Measurements from ENCODE around the gene PHKG1. TPM values are rescaled to one million over a fixed set of nuclear protein-coding genes. Genes with fewer than 3 reads are reported as not detected.
"Not testable (repeated sequence)": the region's sequence is repeated elsewhere in the genome, so short reads cannot be mapped to it uniquely, and the experiment has no call there.

Gene PHKG1
- total RNA-seq, 1 experiment from 2014 or later = 1.1 TPM

GRCh38 chr7:56115852-56116538 lies 23.2 kb upstream of the PHKG1 start, which contains the start of gene NUPR2:
NUPR2 (minus strand) TSS chr7:56116417; CDS start chr7:56116314, 103 bp downstream.
- peaks cover 7% of the 10 kb centered on the region for H3K4me1 Mint-ChIP-seq (ENCODE audit: low read depth, unreplicated experiment)
- ChIA-PET CTCF (no interaction called here), POLR2A (no interaction called here)
- TF ChIP-seq CTCF (IDR thresholded peaks at IDR 0.05; ENCODE audit: insufficient read depth in 1 of 2, low read depth in 1 of 2, low read length in 1 of 2, severe bottlenecking in 1 of 2, unreplicated experiment in 1 of 2) = no peak
- Histone ChIP-seq H3K27me3 (replicated peaks; ENCODE audit: control insufficient read depth, insufficient read depth, low read length) (no peaks in the 10 kb centered on the region), H3K4me1 (peaks cover 18% of the 10 kb centered on the region), H3K4me3 (ENCODE audit: low read depth, low read length) (no peak within 1 kb of the TSS), H3K36me3 (ENCODE audit: control insufficient read depth, insufficient read depth, low read length) (no peaks in the 10 kb centered on the region), H3K9me3 (no peaks in the 10 kb centered on the region)
- H3K27me3 Mint-ChIP-seq (ENCODE audit: insufficient read depth, unreplicated experiment) = no peaks in the 10 kb centered on the region
- intact Hi-C loops (cut with micrococcal nuclease; ENCODE audit: unreplicated experiment) = no loop called here
- no TSS peak for BruUV-seq (replicated peaks)
- H3K27ac Mint-ChIP-seq (ENCODE audit: unreplicated experiment) = no peak within 1 kb of the TSS
- H3K36me3 Mint-ChIP-seq (ENCODE audit: insufficient read depth, unreplicated experiment) = no peaks in the 10 kb centered on the region
- H3K9me3 Mint-ChIP-seq (ENCODE audit: unreplicated experiment) = no peaks in the 10 kb centered on the region
- H3K4me3 Mint-ChIP-seq (ENCODE audit: unreplicated experiment) = no peak within 1 kb of the TSS
- DNase-seq = no peak

GRCh38 chr7:56112244-56112643 lies 19.5 kb upstream of the PHKG1 start:
- H3K4me3 ChIP-seq (ENCODE audit: low read depth, low read length); DNase-seq; H3K36me3 ChIP-seq (ENCODE audit: control insufficient read depth, insufficient read depth, low read length); intact Hi-C loops (cut with micrococcal nuclease; ENCODE audit: unreplicated experiment); H3K4me1 Mint-ChIP-seq (ENCODE audit: low read depth, unreplicated experiment); H3K27me3 Mint-ChIP-seq (ENCODE audit: insufficient read depth, unreplicated experiment); POLR2A ChIA-PET; H3K36me3 Mint-ChIP-seq (ENCODE audit: insufficient read depth, unreplicated experiment); H3K9me3 ChIP-seq; H3K4me3 Mint-ChIP-seq (ENCODE audit: unreplicated experiment); H3K9me3 Mint-ChIP-seq (ENCODE audit: unreplicated experiment); BruUV-seq (replicated peaks); CTCF ChIA-PET; H3K27me3 ChIP-seq (replicated peaks; ENCODE audit: control insufficient read depth, insufficient read depth, low read length); H3K27ac Mint-ChIP-seq (ENCODE audit: unreplicated experiment): not testable (repeated sequence)
- peaks cover 18% of the 10 kb centered on the region for H3K4me1 ChIP-seq

- no TSS peak for BruUV-seq (replicated peaks)
- intact Hi-C loops (cut with micrococcal nuclease; ENCODE audit: unreplicated experiment) = no loop called here
- POLR2A ChIA-PET = no interaction called here
- no peaks in the 10 kb centered on the region for H3K9me3 Mint-ChIP-seq (ENCODE audit: unreplicated experiment)
- Histone ChIP-seq H3K27me3 (replicated peaks; ENCODE audit: control insufficient read depth, insufficient read depth, low read length) (no peaks in the 10 kb centered on the region), H3K36me3 (ENCODE audit: control insufficient read depth, insufficient read depth, low read length) (no peaks in the 10 kb centered on the region), H3K9me3 (no peaks in the 10 kb centered on the region), H3K4me1 (peaks cover 18% of the 10 kb centered on the region), H3K4me3 (ENCODE audit: low read depth, low read length) (no peak overlapping the region)
- H3K36me3 Mint-ChIP-seq (ENCODE audit: insufficient read depth, unreplicated experiment) = peaks cover 12% of the 10 kb centered on the region
- no peak overlapping the region for H3K4me3 Mint-ChIP-seq (ENCODE audit: unreplicated experiment)
- TF ChIP-seq CTCF (IDR thresholded peaks at IDR 0.05; ENCODE audit: insufficient read depth in 1 of 2, low read depth in 1 of 2, low read length in 1 of 2, severe bottlenecking in 1 of 2, unreplicated experiment in 1 of 2) = no peak
- no peak overlapping the region for H3K27ac Mint-ChIP-seq (ENCODE audit: unreplicated experiment)
- H3K27me3 Mint-ChIP-seq (ENCODE audit: insufficient read depth, unreplicated experiment) = no peaks in the 10 kb centered on the region
- CTCF ChIA-PET = no interaction called here
- peaks cover 16% of the 10 kb centered on the region for H3K4me1 Mint-ChIP-seq (ENCODE audit: low read depth, unreplicated experiment)
- no peak for DNase-seq
Measured at GRCh38 chr7:56110611-56111010, 17.9 kb upstream of the PHKG1 start.

- Mint-ChIP-seq H3K36me3 (ENCODE audit: insufficient read depth, unreplicated experiment) (peaks cover 36% of the 10 kb centered on the region), H3K4me1 (ENCODE audit: low read depth, unreplicated experiment) (peaks cover 9% of the 10 kb centered on the region), H3K27ac (ENCODE audit: unreplicated experiment) (no peak overlapping the region), H3K9me3 (ENCODE audit: unreplicated experiment) (no peaks in the 10 kb centered on the region), H3K4me3 (ENCODE audit: unreplicated experiment) (no peak overlapping the region), H3K27me3 (ENCODE audit: insufficient read depth, unreplicated experiment) (no peaks in the 10 kb centered on the region)
- intact Hi-C loops (cut with micrococcal nuclease; ENCODE audit: unreplicated experiment) = no loop called here
- Histone ChIP-seq H3K9me3 (no peaks in the 10 kb centered on the region), H3K27me3 (replicated peaks; ENCODE audit: control insufficient read depth, insufficient read depth, low read length) (no peaks in the 10 kb centered on the region), H3K36me3 (ENCODE audit: control insufficient read depth, insufficient read depth, low read length) (peaks cover 3% of the 10 kb centered on the region), H3K4me3 (ENCODE audit: low read depth, low read length) (no peak overlapping the region), H3K4me1 (no peaks in the 10 kb centered on the region)
- BruUV-seq (replicated peaks) = no TSS peak
- CTCF ChIA-PET = no interaction called here
- DNase-seq = no peak
- POLR2A ChIA-PET = no interaction called here
- TF ChIP-seq CTCF (IDR thresholded peaks at IDR 0.05; ENCODE audit: insufficient read depth in 1 of 2, low read depth in 1 of 2, low read length in 1 of 2, severe bottlenecking in 1 of 2, unreplicated experiment in 1 of 2) = no peak
Measured at GRCh38 chr7:56107954-56108258, 15.2 kb upstream of the PHKG1 start.
